ENCODE results near the gene PCAT6.

Gene PCAT6

GRCh38 chr1:202809597-202810159 lies 1.1 kb upstream of the PCAT6 start:
- no peak for TF ChIP-seq POLR2AphosphoS5 (IDR thresholded peaks at IDR 0.05; ENCODE audit: low read depth, low read length)

GRCh38 chr1:202810193-202810614 lies 550 bp upstream of the PCAT6 start:
- TF ChIP-seq POLR2AphosphoS5 (IDR thresholded peaks at IDR 0.05; ENCODE audit: low read depth, low read length): no peak
- TF ChIP-seq TAF1 (IDR thresholded peaks at IDR 0.05; ENCODE audit: borderline replicate concordance, insufficient read depth, low read length): no peak
- no peak for TF ChIP-seq FOXP2 (optimal IDR thresholded peaks at IDR 0.05; ENCODE audit: borderline replicate concordance, extremely low read depth, extremely low read length, insufficient read depth)
- TF ChIP-seq SIN3A (IDR thresholded peaks at IDR 0.05; ENCODE audit: borderline replicate concordance, insufficient read depth, low read length): no peak
- no peak for TF ChIP-seq REST (IDR thresholded peaks at IDR 0.05; ENCODE audit: insufficient read depth in 1 of 2, low read depth in 2 of 2, low read length in 2 of 2)

- no peak for TF ChIP-seq FOXP2 (optimal IDR thresholded peaks at IDR 0.05; ENCODE audit: borderline replicate concordance, extremely low read depth, extremely low read length, insufficient read depth)
- TF ChIP-seq TAF1 (IDR thresholded peaks at IDR 0.05; ENCODE audit: borderline replicate concordance, insufficient read depth, low read length): no peak
- TF ChIP-seq REST (IDR thresholded peaks at IDR 0.05; ENCODE audit: insufficient read depth in 1 of 2, low read depth in 2 of 2, low read length in 2 of 2): no peak
- TF ChIP-seq POLR2AphosphoS5 (IDR thresholded peaks at IDR 0.05; ENCODE audit: low read depth, low read length): no peak
- no peak for TF ChIP-seq SIN3A (IDR thresholded peaks at IDR 0.05; ENCODE audit: borderline replicate concordance, insufficient read depth, low read length)
These were observed 782 bp downstream of the PCAT6 start for GRCh38 chr1:202811296-202812175.

GRCh38 chr1:202812176-202813026 lies 1.6 kb downstream of the PCAT6 start:
- no peak for TF ChIP-seq REST (IDR thresholded peaks at IDR 0.05; ENCODE audit: insufficient read depth in 1 of 2, low read depth in 2 of 2, low read length in 2 of 2)
- no peak for TF ChIP-seq POLR2AphosphoS5 (IDR thresholded peaks at IDR 0.05; ENCODE audit: low read depth, low read length)
- no peak for TF ChIP-seq SIN3A (IDR thresholded peaks at IDR 0.05; ENCODE audit: borderline replicate concordance, insufficient read depth, low read length)
- TF ChIP-seq FOXP2 (optimal IDR thresholded peaks at IDR 0.05; ENCODE audit: borderline replicate concordance, extremely low read depth, extremely low read length, insufficient read depth): no peak
- TF ChIP-seq TAF1 (IDR thresholded peaks at IDR 0.05; ENCODE audit: borderline replicate concordance, insufficient read depth, low read length): no peak

GRCh38 chr1:202815120-202815519 lies 4.4 kb downstream of the PCAT6 start:
- TF ChIP-seq REST (IDR thresholded peaks at IDR 0.05; ENCODE audit: insufficient read depth in 1 of 2, low read depth in 2 of 2, low read length in 2 of 2) (no peak), FOXP2 (optimal IDR thresholded peaks at IDR 0.05; ENCODE audit: borderline replicate concordance, extremely low read depth, extremely low read length, insufficient read depth) (no peak), POLR2AphosphoS5 (IDR thresholded peaks at IDR 0.05; ENCODE audit: low read depth, low read length) (no peak), SIN3A (IDR thresholded peaks at IDR 0.05; ENCODE audit: borderline replicate concordance, insufficient read depth, low read length) (no peak), TAF1 (IDR thresholded peaks at IDR 0.05; ENCODE audit: borderline replicate concordance, insufficient read depth, low read length) (no peak)
